AG04450 (cell line): Measurements from ENCODE around the gene DYNLT5. TPM values are rescaled to one million over a fixed set of nuclear protein-coding genes. Genes with fewer than 3 reads are reported as not detected.

Experiments
- CTCF ChIA-PET: fragments of 300-600, 350-600 bp; formaldehyde crosslinking; extraction: SDS; loops from one replicate; lab custom pipeline; 2022; ENCODE audit warnings: antibody characterized with exemption, inconsistent platforms; lab: Charles Lee
- POLR2A ChIA-PET: fragments of 350-600 bp; formaldehyde crosslinking; extraction: SDS; loops from one replicate; lab custom pipeline; 2021; ENCODE audit warnings: antibody characterized with exemption, inconsistent platforms; lab: Yijun Ruan, JAX
- DNase-seq: peaks from one replicate; pipeline ENCODE4 v3.0.0-alpha.2; 2011; ENCODE audit warnings: low read depth, low spot score
- H3K27ac ChIP-seq: one replicate; pipeline ENCODE4 v1.5.1; 2012; ENCODE audit warnings: low read depth, low read length, control low read depth
- H3K27me3 ChIP-seq: one replicate; pipeline ENCODE4 v1.6.0; 2012; ENCODE audit warnings: low read length; ENCODE audit not compliant: control insufficient read depth, insufficient read depth
- H3K4me3 ChIP-seq: 2 replicates; pipeline ENCODE4 v1.5.1; 2011; ENCODE audit warnings: mild to moderate bottlenecking, low read depth, low read length, control low read depth
- H3K9me3 ChIP-seq: 2 replicates; pipeline ENCODE4 v1.5.1; 2012; ENCODE audit warnings: low read length; ENCODE audit not compliant: control insufficient read depth, insufficient read depth
- polyA plus RNA-seq: library from polyadenylated mRNA; depleted of rRNA; stranded (reverse); fragments of >200 nt; gene quantifications from 2 replicates; pipeline ENCODE4 v1.2.3, GENCODE V29; 2011
- TF ChIP-seq, protein P1 (sequence below): IDR thresholded peaks from 2 replicates; pipeline ENCODE4 v1.5.1; 2011; ENCODE audit warnings: low read depth, low read length, control low read depth, inconsistent platforms

Gene DYNLT5
- polyA plus RNA-seq, 1 experiment, result 0.98 TPM

DNA sequence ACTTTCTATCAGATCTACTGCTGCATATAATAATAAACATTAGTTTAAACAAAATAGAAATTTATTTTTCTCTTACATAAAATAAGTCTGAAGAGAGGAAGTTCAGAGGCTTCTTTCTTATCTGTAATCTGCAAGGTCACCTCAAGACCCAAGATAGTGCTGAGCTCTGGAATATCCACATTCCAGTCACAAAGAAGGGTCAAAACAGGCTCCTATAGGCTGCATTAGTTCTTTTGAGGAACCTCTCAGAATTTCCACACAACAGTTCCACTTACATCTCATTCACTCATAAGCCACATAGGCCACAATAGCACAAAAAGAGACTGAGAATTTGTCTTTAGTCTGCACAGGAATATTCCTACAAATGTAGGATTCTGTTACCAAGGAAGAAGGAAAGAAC, 15.4 kb downstream of the DYNLT5 start:
- Histone ChIP-seq H3K27ac (no peak overlapping the region), H3K4me3 (no peak overlapping the region), H3K9me3 (no peaks in the 10 kb centered on the region), H3K27me3 (no peaks in the 10 kb centered on the region)
- CTCF ChIA-PET, result interaction anchor here (1.1 to 7.4 kb wide), 3 partner anchors 377 to 444 kb away, joined by 4 to 134 read pairs (median 100); no protein-coding TSS in a partner anchor
- DNase-seq, result no peak
- POLR2A ChIA-PET, result no interaction called here
- TF ChIP-seq, protein P1, sequence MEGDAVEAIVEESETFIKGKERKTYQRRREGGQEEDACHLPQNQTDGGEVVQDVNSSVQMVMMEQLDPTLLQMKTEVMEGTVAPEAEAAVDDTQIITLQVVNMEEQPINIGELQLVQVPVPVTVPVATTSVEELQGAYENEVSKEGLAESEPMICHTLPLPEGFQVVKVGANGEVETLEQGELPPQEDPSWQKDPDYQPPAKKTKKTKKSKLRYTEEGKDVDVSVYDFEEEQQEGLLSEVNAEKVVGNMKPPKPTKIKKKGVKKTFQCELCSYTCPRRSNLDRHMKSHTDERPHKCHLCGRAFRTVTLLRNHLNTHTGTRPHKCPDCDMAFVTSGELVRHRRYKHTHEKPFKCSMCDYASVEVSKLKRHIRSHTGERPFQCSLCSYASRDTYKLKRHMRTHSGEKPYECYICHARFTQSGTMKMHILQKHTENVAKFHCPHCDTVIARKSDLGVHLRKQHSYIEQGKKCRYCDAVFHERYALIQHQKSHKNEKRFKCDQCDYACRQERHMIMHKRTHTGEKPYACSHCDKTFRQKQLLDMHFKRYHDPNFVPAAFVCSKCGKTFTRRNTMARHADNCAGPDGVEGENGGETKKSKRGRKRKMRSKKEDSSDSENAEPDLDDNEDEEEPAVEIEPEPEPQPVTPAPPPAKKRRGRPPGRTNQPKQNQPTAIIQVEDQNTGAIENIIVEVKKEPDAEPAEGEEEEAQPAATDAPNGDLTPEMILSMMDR, result no peak

DNA sequence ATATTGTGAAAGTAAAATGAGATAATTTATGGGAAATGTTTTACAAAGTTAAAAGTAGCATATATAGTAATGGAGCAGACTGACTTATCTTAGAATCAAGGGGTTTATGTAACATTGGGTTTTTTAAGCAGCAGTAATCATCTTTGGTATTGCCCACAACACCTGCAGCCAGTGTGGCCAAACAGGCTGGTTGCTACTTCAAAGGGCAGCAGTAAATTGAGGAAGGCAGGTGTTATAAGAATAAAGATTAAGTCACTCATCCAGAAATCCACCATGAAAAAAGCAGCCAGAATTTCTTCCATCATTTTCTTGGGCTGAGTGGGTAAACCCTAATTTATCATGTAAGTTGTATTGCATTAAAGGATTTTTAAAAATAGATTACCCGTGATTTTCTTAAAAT, 16.7 kb downstream of the DYNLT5 start:
- Histone ChIP-seq H3K4me3 (no peak overlapping the region), H3K27me3 (no peaks in the 10 kb centered on the region), H3K9me3 (no peaks in the 10 kb centered on the region), H3K27ac (no peak overlapping the region)
- no peak for DNase-seq
- CTCF ChIA-PET, result interaction anchor here (1.2 to 7.4 kb wide), 4 partner anchors 380 to 445 kb away, joined by 3 to 100 read pairs (median 8); no protein-coding TSS in a partner anchor
- POLR2A ChIA-PET, result no interaction called here
- TF ChIP-seq, protein P1, result no peak

DNA sequence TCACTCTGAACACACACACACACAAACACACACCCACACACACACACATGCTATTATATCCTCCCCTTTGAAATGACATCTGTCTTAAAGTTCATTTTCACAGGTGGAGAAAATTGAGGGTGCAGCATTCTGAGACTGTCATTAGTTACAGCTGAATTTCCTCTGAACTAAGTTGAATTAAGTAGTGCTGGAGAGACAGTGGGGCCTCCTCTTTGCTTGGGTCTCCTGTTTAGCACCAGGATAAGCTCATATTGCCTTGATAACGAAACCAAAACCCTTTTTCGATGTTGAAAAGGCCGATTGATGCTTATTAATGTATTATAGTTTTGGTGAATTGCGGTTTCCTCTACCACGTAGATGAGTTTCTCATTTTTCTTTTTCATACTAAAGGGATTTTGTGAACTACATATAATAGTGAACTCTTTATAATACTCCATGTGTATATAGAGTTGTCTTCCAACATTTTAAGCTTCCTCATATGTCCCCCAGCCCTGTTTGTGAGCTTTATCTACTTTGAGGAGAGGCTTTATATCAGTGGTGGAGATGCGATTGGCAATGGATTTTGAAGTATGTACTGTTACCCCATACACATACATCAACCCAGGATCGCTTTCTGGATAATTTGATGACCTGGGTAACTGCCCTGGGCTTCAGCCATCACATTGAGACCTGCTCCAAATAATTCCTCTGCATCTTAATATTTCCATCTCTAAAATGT, 17.4 kb downstream of the DYNLT5 start:
- ChIA-PET POLR2A (no interaction called here), CTCF (interaction anchor here (0.7 to 1.7 kb wide), 4 partner anchors 226 to 445 kb away, joined by 3 to 10 read pairs (median 5); no protein-coding TSS in a partner anchor)
- DNase-seq, result no peak
- no peaks in the 10 kb centered on the region for H3K27me3 ChIP-seq
- no peak overlapping the region for H3K4me3 ChIP-seq
- H3K27ac ChIP-seq, result no peak overlapping the region
- no peaks in the 10 kb centered on the region for H3K9me3 ChIP-seq
- TF ChIP-seq, protein P1, result no peak

DNA sequence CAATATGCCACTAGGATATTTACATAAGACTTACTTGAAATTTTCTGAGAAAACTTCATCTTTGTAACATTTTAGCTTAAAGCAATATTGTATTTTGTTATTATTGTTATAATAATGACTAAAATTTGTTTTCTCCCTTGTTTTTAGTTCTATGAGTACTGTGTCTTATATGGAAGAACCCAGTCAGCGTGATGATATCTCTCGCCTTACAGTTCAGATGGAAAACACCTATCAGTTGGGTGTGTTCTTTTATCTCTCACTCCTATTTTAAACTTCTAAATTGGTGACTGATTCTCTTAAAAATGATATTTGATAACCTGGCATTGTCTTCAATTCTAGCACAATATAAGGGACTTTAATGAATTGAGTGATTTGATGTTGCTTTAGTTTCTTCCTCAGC, 18.0 kb downstream of the DYNLT5 start:
- TF ChIP-seq, protein P1, result no peak
- Histone ChIP-seq H3K4me3 (no peak overlapping the region), H3K9me3 (no peaks in the 10 kb centered on the region), H3K27me3 (no peaks in the 10 kb centered on the region), H3K27ac (no peak overlapping the region)
- no peak for DNase-seq
- ChIA-PET CTCF (interaction anchor here (0.7 to 1.7 kb wide), 4 partner anchors 226 to 444 kb away, joined by 3 to 10 read pairs (median 5); no protein-coding TSS in a partner anchor), POLR2A (no interaction called here)

DNA sequence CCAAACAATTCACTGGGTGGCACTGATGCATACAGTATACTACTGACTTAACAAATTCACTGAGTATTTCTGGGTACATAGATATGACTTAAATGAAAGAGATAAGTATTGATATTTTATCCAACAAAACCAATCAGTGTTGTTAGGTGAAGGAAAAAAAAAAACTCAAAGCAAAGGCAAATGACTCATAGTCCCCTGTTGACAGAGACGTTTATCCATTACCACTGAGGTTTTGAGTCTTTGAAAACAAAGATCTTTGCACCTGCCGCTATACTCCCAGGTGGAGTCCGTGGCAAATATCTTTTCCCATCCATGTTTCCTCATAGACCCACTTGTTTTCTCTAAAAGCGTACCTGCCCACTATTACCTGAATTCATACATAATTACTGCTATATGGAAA, 18.4 kb downstream of the DYNLT5 start:
- no peak for DNase-seq
- ChIA-PET CTCF (interaction anchor here (0.7 to 1.7 kb wide), 3 partner anchors 291 to 444 kb away, joined by 3 to 10 read pairs (median 7); no protein-coding TSS in a partner anchor), POLR2A (no interaction called here)
- Histone ChIP-seq H3K9me3 (no peaks in the 10 kb centered on the region), H3K27ac (no peak overlapping the region), H3K4me3 (no peak overlapping the region), H3K27me3 (no peaks in the 10 kb centered on the region)
- TF ChIP-seq, protein P1, result no peak
